Measurements from ENCODE around the gene KIAA1191. TPM values are rescaled to one million over a fixed set of nuclear protein-coding genes. Genes with fewer than 3 reads are reported as not detected.

The KIAA1191 gene
- total RNA-seq, 4 donors from 2014 or later: 80.8 to 157 (median 111) TPM

- WGBS, 2 donors (ENCODE audit: low coverage in 1 of 2): 90% methylated on average over 5 of the region's 5 CpGs; no CpG with 5 or more reads in 1 of the 2 donors
- peaks cover 0 to 63% (median 30%) of the 10 kb centered on the region in 4 donors for H3K36me3 ChIP-seq
- in situ Hi-C loops (cut with MboI; ENCODE audit: low pct_ligation_motif_present in 1 of 4, low pct_unique_long_range_greater_than_20kb in 1 of 4, low sequenced_read_pairs in 3 of 4) (no loop called here), intact Hi-C loops (cut with DNase I; ENCODE audit: low total_unique reads) (no loop called here)
- TF ChIP-seq POLR2A (IDR thresholded peaks at IDR 0.05) (no peak), CTCF (IDR thresholded peaks at IDR 0.05) (no peak), EP300 (IDR thresholded peaks at IDR 0.05; ENCODE audit: low read depth) (no peak)
- H3K27me3 ChIP-seq: no peaks in the 10 kb centered on the region
- H3K4me1 ChIP-seq: no peaks in the 10 kb centered on the region
- DNase-seq: no peak
- no peaks in the 10 kb centered on the region for H3K9me3 ChIP-seq
- no peak overlapping the region for H3K27ac ChIP-seq
- H3K4me3 ChIP-seq: no peak overlapping the region
Observed at GRCh38 chr5:176352116-176352878, 9.3 kb downstream of the KIAA1191 start.

DNA sequence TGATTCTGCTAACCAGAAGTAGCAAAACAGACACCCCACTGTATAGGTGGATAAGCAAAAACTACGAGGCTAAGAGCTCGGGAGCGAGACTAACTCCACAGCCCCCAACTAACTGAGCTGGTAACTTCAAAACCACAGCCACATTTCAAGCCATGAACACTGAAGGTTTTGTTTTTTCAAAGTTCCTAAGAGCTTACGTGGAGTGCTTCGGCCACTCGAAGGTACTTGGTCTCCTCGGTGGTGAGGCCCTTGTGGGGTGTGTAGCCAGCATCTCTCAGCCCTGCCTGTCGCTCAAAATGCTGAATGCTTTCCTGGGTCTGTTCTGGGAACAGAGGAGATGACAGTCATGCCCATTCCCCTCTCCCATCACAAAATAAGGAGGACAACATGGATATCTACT lies 11.1 kb downstream of the KIAA1191 start:
- intact Hi-C loops (cut with DNase I; ENCODE audit: low total_unique reads) (no loop called here), in situ Hi-C loops (cut with MboI; ENCODE audit: low pct_ligation_motif_present in 1 of 4, low pct_unique_long_range_greater_than_20kb in 1 of 4, low sequenced_read_pairs in 3 of 4) (no loop called here)
- DNase-seq: no peak
- Histone ChIP-seq H3K27ac (no peak overlapping the region), H3K9me3 (no peaks in the 10 kb centered on the region), H3K4me1 (no peaks in the 10 kb centered on the region), H3K27me3 (no peaks in the 10 kb centered on the region), H3K36me3 (peaks cover 0 to 71% (median 33%) of the 10 kb centered on the region in 4 donors), H3K4me3 (no peak overlapping the region)
- 99% methylated on average over 8 of the region's 8 CpGs; no CpG with 5 or more reads in 1 of the 2 donors for WGBS, 2 donors (ENCODE audit: low coverage in 1 of 2)
- TF ChIP-seq EP300 (IDR thresholded peaks at IDR 0.05; ENCODE audit: low read depth) (no peak), POLR2A (IDR thresholded peaks at IDR 0.05) (no peak), CTCF (IDR thresholded peaks at IDR 0.05) (no peak), POLR2AphosphoS5 (IDR thresholded peaks at IDR 0.05) (no peak)

GRCh38 chr5:176342766-176343458 lies 18.7 kb downstream of the KIAA1191 start:
- H3K27ac ChIP-seq: no peak overlapping the region
- H3K36me3 ChIP-seq: peaks cover 0 to 30% (median 12%) of the 10 kb centered on the region in 4 donors
- no peaks in the 10 kb centered on the region for H3K4me1 ChIP-seq
- no peak for DNase-seq
- in situ Hi-C loops (cut with MboI; ENCODE audit: low pct_ligation_motif_present in 1 of 4, low pct_unique_long_range_greater_than_20kb in 1 of 4, low sequenced_read_pairs in 3 of 4) (loop anchor here in 1 of 4 donors (25.0 kb wide), 1 partner anchor 606 kb away; no protein-coding TSS in a partner anchor), intact Hi-C loops (cut with DNase I; ENCODE audit: low total_unique reads) (no loop called here)
- no peak overlapping the region for H3K4me3 ChIP-seq
- no peaks in the 10 kb centered on the region for H3K9me3 ChIP-seq
- WGBS, 2 donors (ENCODE audit: low coverage in 1 of 2): 78% methylated on average over 2 of the region's 2 CpGs
- TF ChIP-seq POLR2AphosphoS5 (IDR thresholded peaks at IDR 0.05) (no peak), EP300 (IDR thresholded peaks at IDR 0.05; ENCODE audit: low read depth) (no peak), CTCF (IDR thresholded peaks at IDR 0.05) (no peak), POLR2A (IDR thresholded peaks at IDR 0.05) (no peak)
- H3K27me3 ChIP-seq: no peaks in the 10 kb centered on the region

- H3K4me3 ChIP-seq: no peak overlapping the region
- H3K27ac ChIP-seq: no peak overlapping the region
- H3K9me3 ChIP-seq: no peaks in the 10 kb centered on the region
- no peak for DNase-seq
- intact Hi-C loops (cut with DNase I; ENCODE audit: low total_unique reads) (no loop called here), in situ Hi-C loops (cut with MboI; ENCODE audit: low pct_ligation_motif_present in 1 of 4, low pct_unique_long_range_greater_than_20kb in 1 of 4, low sequenced_read_pairs in 3 of 4) (loop anchor here in 1 of 4 donors (25.0 kb wide), 1 partner anchor 605 kb away; no protein-coding TSS in a partner anchor)
- no peak for TF ChIP-seq POLR2AphosphoS5 (IDR thresholded peaks at IDR 0.05)
- no peaks in the 10 kb centered on the region for H3K4me1 ChIP-seq
- H3K27me3 ChIP-seq: no peaks in the 10 kb centered on the region
- WGBS, 2 donors (ENCODE audit: low coverage in 1 of 2): 50 to 80% methylated on average over 1 of the region's 1 CpG
- H3K36me3 ChIP-seq: peaks cover 0 to 29% (median 11%) of the 10 kb centered on the region in 4 donors
Observed at GRCh38 chr5:176342158-176342483, 19.4 kb downstream of the KIAA1191 start.
